ENCODE data around the gene CCDC194.

CCDC194 gene

GRCh38 chr19:17419621-17420474 is 25.9 kb upstream of the CCDC194 start, which contains the start of gene MVB12A (continued):
- TF ChIP-seq, protein P1, sequence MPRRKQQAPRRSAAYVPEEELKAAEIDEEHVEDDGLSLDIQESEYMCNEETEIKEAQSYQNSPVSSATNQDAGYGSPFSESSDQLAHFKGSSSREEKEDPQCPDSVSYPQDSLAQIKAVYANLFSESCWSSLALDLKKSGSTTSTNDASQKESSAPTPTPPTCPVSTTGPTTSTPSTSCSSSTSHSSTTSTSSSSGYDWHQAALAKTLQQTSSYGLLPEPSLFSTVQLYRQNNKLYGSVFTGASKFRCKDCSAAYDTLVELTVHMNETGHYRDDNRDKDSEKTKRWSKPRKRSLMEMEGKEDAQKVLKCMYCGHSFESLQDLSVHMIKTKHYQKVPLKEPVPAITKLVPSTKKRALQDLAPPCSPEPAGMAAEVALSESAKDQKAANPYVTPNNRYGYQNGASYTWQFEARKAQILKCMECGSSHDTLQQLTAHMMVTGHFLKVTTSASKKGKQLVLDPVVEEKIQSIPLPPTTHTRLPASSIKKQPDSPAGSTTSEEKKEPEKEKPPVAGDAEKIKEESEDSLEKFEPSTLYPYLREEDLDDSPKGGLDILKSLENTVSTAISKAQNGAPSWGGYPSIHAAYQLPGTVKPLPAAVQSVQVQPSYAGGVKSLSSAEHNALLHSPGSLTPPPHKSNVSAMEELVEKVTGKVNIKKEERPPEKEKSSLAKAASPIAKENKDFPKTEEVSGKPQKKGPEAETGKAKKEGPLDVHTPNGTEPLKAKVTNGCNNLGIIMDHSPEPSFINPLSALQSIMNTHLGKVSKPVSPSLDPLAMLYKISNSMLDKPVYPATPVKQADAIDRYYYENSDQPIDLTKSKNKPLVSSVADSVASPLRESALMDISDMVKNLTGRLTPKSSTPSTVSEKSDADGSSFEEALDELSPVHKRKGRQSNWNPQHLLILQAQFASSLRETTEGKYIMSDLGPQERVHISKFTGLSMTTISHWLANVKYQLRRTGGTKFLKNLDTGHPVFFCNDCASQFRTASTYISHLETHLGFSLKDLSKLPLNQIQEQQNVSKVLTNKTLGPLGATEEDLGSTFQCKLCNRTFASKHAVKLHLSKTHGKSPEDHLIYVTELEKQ (tag by site-specific recombination; IDR thresholded peaks at IDR 0.05; ENCODE audit: borderline replicate concordance), result no peak
- no peak; the same call in 1 of the 2 replicates for TF ChIP-seq KLF1 (tag by site-specific recombination; IDR thresholded peaks at IDR 0.05)
- TF ChIP-seq ZNF138 (tag by site-specific recombination; IDR thresholded peaks at IDR 0.05; ENCODE audit: borderline replicate concordance), result no peak
- TF ChIP-seq ZBTB21 (tag by site-specific recombination; IDR thresholded peaks at IDR 0.05), result 0 out of 2 replicates have a peak, but pooled peaks have one; percentile 22
- no peak for TF ChIP-seq ZNF391 (tag by site-specific recombination; IDR thresholded peaks at IDR 0.05; ENCODE audit: borderline replicate concordance, low read depth)
- no peak for TF ChIP-seq GLI2 (tag by site-specific recombination; IDR thresholded peaks at IDR 0.05; ENCODE audit: borderline replicate concordance, low read depth)
- TF ChIP-seq, protein P2, sequence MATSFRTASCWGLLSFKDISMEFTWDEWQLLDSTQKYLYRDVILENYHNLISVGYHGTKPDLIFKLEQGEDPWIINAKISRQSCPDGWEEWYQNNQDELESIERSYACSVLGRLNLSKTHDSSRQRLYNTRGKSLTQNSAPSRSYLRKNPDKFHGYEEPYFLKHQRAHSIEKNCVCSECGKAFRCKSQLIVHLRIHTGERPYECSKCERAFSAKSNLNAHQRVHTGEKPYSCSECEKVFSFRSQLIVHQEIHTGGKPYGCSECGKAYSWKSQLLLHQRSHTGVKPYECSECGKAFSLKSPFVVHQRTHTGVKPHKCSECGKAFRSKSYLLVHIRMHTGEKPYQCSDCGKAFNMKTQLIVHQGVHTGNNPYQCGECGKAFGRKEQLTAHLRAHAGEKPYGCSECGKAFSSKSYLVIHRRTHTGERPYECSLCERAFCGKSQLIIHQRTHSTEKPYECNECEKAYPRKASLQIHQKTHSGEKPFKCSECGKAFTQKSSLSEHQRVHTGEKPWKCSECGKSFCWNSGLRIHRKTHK (tag by site-specific recombination; IDR thresholded peaks at IDR 0.05), result no peak
- TF ChIP-seq ZNF23 (tag by site-specific recombination; IDR thresholded peaks at IDR 0.05; ENCODE audit: borderline replicate concordance), result no peak
- peak; percentile 80 for TF ChIP-seq YY1 (tag by site-specific recombination; IDR thresholded peaks at IDR 0.05)
- TF ChIP-seq ZNF175 (tag by site-specific recombination; IDR thresholded peaks at IDR 0.05), result no peak
- peak; percentile 26; the same call in 1 of the 2 replicates for TF ChIP-seq ZNF2 (tag by site-specific recombination; IDR thresholded peaks at IDR 0.05)
- peak; percentile 84; the same call in 1 of the 2 replicates for TF ChIP-seq ZNF660 (tag by site-specific recombination; IDR thresholded peaks at IDR 0.05)
- TF ChIP-seq ZNF600 (tag by site-specific recombination; IDR thresholded peaks at IDR 0.05), result no peak
- TF ChIP-seq IKZF3 (tag by site-specific recombination; IDR thresholded peaks at IDR 0.05), result peak; percentile 90
- TF ChIP-seq ZNF530 (tag by site-specific recombination; IDR thresholded peaks at IDR 0.05; ENCODE audit: low read depth), result no peak
- peak; percentile 66 for TF ChIP-seq ZNF341 (tag by site-specific recombination; IDR thresholded peaks at IDR 0.05; ENCODE audit: low read depth)
- TF ChIP-seq, protein P3, sequence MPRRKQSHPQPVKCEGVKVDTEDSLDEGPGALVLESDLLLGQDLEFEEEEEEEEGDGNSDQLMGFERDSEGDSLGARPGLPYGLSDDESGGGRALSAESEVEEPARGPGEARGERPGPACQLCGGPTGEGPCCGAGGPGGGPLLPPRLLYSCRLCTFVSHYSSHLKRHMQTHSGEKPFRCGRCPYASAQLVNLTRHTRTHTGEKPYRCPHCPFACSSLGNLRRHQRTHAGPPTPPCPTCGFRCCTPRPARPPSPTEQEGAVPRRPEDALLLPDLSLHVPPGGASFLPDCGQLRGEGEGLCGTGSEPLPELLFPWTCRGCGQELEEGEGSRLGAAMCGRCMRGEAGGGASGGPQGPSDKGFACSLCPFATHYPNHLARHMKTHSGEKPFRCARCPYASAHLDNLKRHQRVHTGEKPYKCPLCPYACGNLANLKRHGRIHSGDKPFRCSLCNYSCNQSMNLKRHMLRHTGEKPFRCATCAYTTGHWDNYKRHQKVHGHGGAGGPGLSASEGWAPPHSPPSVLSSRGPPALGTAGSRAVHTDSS (tag by site-specific recombination; IDR thresholded peaks at IDR 0.05), result no peak
- TF ChIP-seq ZIC2 (tag by site-specific recombination; IDR thresholded peaks at IDR 0.05), result no peak
- no peak for TF ChIP-seq ZNF837 (tag by site-specific recombination; IDR thresholded peaks at IDR 0.05)
- TF ChIP-seq SETDB1 (IDR thresholded peaks at IDR 0.05; ENCODE audit: insufficient read length, low read length), result no peak
- TF ChIP-seq ZNF292 (tag by site-specific recombination; IDR thresholded peaks at IDR 0.05; ENCODE audit: borderline replicate concordance, low read depth), result no peak
- TF ChIP-seq, protein P4, sequence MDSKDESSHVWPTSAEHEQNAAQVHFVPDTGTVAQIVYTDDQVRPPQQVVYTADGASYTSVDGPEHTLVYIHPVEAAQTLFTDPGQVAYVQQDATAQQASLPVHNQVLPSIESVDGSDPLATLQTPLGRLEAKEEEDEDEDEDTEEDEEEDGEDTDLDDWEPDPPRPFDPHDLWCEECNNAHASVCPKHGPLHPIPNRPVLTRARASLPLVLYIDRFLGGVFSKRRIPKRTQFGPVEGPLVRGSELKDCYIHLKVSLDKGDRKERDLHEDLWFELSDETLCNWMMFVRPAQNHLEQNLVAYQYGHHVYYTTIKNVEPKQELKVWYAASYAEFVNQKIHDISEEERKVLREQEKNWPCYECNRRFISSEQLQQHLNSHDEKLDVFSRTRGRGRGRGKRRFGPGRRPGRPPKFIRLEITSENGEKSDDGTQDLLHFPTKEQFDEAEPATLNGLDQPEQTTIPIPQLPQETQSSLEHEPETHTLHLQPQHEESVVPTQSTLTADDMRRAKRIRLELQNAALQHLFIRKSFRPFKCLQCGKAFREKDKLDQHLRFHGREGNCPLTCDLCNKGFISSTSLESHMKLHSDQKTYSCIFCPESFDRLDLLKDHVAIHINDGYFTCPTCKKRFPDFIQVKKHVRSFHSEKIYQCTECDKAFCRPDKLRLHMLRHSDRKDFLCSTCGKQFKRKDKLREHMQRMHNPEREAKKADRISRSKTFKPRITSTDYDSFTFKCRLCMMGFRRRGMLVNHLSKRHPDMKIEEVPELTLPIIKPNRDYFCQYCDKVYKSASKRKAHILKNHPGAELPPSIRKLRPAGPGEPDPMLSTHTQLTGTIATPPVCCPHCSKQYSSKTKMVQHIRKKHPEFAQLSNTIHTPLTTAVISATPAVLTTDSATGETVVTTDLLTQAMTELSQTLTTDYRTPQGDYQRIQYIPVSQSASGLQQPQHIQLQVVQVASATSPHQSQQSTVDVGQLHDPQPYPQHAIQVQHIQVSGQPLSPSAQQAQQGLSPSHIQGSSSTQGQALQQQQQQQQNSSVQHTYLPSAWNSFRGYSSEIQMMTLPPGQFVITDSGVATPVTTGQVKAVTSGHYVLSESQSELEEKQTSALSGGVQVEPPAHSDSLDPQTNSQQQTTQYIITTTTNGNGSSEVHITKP (tag by site-specific recombination; IDR thresholded peaks at IDR 0.05), result peak; percentile 14; the same call in 1 of the 2 replicates
- TF ChIP-seq ZNF777 (tag by site-specific recombination; IDR thresholded peaks at IDR 0.05; ENCODE audit: borderline replicate concordance), result peak; percentile 99
- no peak for TF ChIP-seq REPIN1 (tag by site-specific recombination; IDR thresholded peaks at IDR 0.05; ENCODE audit: low read depth)
- TF ChIP-seq ZNF324 (tag by site-specific recombination; IDR thresholded peaks at IDR 0.05), result 0 out of 2 replicates have a peak, but pooled peaks have one; percentile 65
- TF ChIP-seq ZNF629 (tag by site-specific recombination; IDR thresholded peaks at IDR 0.05), result peak; percentile 91
- TF ChIP-seq TRIM28 (IDR thresholded peaks at IDR 0.05; ENCODE audit: borderline replicate concordance, low read length), result peak; percentile 32; the same call in 1 of the 2 replicates
- TF ChIP-seq ZNF19 (tag by site-specific recombination; IDR thresholded peaks at IDR 0.05; ENCODE audit: low read depth), result no peak
- no peak for TF ChIP-seq ZNF585B (tag by site-specific recombination; IDR thresholded peaks at IDR 0.05)
- TF ChIP-seq ZNF555 (tag by site-specific recombination; conservative IDR thresholded peaks at IDR 0.05), result no peak
